ENCODE data around the gene PTPRT.

- no peak for TF ChIP-seq CTCF (IDR thresholded peaks at IDR 0.05)
- TF ChIP-seq POLR2A (IDR thresholded peaks at IDR 0.05) = no peak
These were observed 1003.4 kb downstream of the PTPRT start for GRCh38 chr20:42186337-42186736.
